ENCODE results near the gene IL1A.

IL1A gene

DNA sequence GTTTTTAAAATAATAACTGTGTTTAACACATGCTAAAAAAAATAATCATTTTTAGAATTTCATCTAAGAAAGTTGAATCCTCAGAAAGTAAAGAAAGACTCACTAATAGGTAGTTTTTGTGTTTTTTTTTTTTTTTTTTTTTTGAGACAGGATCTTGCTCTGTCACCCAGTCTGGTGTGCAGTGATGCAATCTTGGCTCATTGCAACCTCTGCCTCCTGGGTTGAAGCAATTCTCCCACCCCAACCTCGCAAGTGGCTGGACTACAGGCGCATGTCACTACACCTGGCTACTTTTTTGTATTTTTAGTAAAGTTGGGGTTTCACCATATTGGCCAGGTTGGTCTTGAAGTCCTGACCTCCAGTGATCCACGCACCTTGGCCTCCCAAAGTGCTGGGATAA, 27.0 kb downstream of the IL1A start:
- DNase-seq, result no peak

DNA sequence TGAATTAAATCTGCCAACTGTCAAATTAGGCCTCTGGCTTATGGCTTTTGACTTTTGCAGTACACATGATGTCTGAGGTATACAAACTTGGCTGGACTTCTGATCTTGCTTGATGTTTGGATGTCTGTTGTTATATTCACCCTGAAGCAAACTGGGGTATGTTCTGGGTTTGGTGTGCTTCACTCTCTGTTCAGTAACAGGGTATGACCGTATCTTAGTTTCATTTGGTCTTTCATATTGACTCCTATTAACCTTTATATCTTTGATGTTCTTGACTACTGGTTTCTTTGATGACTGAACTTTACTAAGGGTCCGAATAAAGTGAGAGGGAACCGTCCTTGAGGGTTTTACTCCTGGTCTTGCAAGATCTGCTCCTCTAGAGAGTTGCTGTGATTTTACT, 28.1 kb downstream of the IL1A start:
- DNase-seq, result no peak

DNA sequence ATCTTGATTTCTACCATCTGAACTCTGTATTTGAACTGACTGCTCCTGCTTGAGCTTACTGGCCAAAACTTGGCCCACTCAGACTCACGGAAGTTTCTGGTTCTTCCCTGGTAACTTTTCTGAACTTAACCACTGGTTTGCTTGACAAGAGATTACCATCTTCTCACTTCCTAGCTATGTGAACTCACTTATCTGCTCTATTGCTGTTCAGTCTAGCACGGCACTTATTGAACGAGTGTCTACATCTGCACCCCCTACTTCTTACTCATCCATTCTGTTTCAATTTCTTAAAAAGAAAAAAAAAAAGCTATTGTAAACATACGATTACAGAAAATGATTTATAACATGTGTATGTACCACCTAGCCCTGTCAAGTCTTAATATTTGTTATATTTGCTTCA, 28.8 kb downstream of the IL1A start:
- DNase-seq, result no peak

DNA sequence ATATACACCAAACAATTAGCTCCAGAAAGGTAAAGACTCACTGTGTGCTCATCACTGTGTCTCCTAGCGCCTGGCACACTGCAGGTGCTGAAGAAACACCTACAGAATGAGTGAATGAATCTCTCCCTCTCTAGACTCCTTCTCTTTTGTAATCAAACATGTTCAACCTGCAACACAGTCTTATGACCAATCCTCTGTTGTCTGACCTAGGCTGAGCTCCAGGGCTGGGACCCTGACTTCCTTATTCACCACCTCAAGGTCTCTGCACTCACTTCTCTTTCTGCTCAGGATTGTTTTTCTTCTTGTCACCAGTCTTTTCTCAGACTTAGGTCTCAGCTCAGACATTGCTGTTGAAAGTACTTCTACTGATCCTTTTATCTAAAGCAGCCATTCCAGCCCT, 29.7 kb downstream of the IL1A start:
- DNase-seq, result no peak

DNA sequence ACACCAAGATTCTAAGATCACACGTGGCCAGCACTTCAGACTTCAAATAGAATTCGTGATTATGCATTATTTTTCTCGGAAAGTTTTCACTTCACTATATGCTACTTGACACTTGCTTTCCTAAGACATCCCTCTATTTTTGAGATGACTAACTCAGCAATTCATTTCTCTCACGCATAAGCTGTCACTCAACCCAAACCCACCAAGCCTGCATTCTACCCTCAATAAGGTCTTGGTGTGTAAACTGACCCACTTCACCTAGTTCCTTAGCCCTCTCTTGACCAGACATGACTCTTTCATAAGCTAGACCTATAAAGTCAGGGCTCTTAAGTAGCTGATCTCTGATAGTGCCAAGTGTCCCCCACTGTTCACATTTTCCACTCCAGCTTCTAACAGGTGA, 31.6 kb downstream of the IL1A start:
- DNase-seq, result no peak

DNA sequence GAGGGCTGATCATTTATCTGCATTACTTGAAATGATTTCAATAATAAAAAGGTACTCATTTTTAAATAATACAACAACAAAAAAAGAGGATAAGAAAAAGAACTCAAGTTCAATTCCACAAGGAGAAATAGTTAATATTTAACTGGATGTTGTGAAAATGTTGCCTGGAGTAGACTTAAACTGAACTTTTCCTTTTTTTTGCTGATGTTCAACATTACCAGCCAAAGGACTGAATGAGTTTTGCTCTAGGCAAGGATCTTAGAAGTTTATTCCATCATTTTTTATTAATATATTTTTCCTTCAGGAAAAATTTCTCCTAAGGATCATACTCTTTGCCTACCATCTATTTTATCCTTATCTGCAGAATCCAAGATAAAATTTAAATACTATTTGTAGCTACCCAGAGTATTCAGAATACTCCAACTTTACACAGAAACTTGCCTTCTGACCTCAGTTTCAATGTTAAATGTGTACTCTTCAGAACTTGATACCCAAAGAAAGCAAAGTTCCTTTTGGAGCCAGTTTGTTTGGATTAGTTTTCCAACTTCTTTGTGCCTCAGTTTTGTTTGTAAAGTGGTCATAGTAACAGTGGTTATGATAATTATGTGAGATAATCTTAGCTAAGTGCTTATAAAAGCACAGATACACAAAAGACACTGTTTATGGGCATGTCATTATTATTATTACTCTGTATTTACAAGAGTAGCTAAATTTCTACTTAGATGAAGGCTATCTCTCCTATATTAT, 32.7 kb downstream of the IL1A start:
- DNase-seq, result no peak

DNA sequence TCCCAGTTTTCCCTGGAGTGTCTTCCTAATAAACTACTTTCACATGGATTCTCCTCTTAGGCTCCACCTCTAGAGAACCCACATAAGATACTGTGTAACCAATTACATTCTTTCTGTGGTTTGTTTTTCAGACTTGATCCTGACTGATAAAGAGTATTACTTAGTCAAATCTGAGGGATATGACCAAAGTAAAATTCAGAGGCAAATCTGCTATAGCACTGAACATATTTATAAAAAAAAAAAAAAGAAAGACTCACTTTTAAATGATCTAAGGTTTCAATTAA, 33.8 kb downstream of the IL1A start:
- DNase-seq, result no peak

DNA sequence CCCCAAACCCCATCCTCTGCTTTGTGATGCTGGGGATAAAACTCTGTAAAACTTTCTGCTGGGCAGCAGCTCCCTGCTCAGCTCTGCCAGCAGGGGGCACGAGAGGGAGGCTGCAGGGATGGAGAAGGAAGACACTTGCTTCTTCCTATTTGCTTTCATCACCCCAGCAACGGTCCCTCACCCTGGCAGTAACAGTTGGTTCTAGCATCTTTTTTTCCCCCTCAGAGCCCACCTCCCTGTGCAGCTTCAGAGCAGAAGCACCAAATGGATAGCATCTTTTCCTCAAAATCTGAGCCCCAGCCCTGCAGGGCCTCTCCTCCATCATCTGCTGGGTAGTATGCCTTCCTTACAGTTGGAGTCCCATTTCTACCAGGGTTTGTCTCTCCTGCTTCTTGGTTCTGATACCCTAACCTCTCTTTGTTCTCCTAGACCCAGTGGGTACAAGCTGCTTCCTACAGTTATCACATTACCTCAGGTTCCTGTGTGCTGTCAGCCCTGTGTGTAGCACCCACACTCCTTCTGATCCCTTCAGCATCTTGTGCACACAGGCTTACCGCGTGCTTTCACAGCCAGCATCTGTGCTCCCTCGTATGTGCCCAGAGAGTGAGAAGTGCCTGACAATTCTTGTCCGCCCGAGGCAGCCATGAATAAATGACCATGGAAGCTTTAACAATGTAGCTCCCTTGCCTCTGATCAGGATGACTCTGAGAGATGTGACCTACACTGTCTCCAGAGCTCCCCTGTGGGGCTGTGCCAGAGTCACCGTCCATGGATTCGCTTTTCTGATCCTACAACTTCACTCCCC, 34.3 kb downstream of the IL1A start:
- DNase-seq, result peak; percentile 39

DNA sequence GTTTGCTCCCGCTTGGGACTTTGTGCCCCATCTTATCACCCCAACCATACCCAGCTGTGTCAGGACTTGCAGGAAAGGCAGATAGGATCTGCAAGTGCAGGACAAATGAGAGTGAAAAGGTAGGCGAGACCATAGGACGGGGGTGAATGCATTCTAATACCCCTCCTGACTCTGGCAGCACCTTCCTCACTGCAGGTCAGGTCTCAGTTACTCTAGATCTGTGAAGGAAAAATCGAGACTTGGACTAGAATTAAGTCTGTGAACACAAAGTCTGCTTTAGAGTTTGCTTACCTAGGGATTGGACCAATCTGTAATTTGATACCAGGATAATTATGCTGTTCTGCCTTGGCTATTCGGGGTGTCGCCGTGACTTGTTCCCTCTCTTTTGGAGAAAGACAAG, 43.8 kb downstream of the IL1A start:
- no peak for DNase-seq

DNA sequence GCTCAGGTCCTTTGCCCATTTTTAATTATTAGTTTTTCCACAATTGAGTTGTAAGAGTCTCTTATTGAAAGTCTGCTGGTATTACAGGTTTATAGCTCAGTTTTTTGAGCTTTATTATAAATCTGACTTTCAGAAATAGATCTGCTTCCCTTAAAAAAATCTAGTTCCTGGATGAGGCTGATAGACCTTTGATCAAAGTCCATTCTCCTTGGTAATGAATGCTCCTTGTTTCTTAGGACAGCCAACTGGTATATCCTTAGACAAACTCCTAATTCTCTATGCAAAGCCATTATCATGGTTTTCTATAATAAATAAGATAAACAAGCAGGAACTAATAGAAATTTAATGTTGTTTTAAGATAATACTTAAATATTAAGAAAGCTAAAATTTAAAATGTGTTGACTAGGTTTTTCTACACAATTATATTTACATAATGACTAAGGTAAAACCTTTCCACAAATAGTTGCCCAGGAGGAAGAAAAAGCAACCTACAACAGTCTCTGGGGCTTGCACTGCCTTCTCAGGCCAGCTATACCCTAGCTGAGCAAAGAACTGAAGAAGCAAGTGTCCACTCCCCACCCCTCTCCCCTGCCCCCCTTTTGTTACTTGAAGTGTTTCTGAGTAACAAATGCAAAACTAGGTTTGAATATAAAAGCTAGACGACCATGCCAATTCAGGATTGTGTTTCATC, 46.6 kb downstream of the IL1A start:
- DNase-seq, result no peak

DNA sequence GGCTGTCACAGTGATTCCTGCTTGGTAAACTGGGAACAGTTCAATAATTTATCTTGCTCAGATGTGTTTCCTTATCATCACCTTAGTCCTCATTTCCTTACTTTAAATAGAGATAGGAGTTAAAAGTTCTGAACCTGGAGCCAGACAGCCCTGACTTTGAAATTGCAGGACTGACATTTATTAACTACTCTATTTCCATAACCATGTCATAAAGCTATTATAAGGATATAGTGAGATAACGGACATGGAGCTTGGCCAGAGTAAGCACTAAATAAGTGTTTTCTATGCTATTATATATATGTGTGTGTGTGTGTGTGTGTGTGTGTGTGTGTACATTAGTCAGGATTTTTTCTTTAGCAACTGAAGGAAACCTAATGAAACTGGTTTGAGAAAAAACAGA, 50.4 kb downstream of the IL1A start:
- no peak for DNase-seq

DNA sequence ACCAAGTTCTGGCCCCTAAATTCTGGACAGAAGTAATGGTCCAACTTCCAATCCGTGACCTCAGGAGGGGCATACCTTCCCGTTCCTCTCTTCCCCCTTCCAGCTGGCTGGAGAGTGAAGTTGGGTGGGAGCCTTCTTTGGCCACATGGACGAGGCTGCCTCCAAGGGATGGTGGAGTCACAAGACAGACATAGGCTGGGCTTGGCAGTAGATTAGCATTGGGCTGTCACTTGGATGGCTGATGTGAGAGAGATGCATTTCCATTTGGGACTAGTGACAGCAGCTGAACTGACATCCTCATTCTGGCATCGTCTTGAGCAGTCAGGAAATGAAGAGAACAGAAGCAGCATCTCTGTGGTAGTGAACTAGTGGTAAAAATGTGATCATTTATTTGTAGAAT, 50.8 kb downstream of the IL1A start:
- no peak for DNase-seq

DNA sequence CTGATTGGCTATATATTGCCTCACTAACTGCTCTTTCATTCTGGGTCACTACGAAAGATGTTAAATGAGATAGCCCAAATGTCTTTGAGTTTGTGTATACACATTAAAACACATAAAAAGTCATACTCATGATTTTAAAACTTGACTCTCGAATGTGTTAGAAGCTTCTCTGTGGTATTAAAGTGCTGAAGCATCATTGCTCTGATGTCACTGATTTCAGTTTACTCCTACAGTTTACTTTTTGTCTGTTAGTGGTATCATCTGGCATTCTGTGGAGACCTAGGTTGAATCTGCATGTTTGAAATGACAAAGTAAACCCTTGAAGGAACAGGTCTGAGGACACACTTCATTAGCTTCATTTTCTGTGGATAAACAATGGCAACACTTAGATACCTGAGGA, 52.8 kb downstream of the IL1A start:
- DNase-seq, result no peak

DNA sequence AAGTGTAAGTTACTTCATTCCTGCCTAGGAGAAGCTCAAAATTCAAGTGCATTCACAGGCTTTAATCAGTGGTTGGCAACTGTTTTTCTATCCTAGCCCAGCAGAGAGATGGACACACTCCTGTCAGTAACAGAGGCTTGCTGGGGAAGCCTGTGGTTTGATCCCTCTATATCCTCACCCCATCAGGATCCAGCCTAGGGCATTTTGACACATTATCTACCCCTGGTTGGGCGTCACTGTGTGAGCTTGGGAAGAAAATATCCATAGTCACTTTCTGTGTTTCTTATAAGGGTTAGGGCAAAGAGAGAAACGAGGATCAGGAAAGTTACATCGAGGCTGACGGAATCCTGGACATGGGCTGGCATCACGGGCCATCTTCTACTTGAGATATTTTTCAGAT, 53.5 kb downstream of the IL1A start:
- DNase-seq, result no peak

DNA sequence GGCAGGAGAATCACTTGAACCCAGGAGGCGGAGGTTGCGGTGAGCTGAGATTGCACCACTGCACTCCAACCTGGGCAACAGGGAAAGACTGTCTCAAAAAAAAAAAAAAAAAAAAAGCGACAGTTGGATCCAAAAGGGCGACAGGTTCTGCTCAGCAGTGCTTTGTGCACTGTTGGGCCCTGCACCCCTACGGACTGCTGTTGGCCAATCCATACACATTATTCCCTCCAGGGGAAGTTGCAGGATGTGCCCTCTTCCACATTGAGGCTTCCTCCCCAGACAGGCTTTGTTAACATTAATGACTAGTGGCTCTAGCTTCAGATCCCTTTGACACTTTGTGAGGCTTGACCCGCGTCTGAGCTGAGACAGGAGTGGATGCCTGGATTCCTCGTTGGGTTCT, 54.1 kb downstream of the IL1A start:
- DNase-seq, result no peak

DNA sequence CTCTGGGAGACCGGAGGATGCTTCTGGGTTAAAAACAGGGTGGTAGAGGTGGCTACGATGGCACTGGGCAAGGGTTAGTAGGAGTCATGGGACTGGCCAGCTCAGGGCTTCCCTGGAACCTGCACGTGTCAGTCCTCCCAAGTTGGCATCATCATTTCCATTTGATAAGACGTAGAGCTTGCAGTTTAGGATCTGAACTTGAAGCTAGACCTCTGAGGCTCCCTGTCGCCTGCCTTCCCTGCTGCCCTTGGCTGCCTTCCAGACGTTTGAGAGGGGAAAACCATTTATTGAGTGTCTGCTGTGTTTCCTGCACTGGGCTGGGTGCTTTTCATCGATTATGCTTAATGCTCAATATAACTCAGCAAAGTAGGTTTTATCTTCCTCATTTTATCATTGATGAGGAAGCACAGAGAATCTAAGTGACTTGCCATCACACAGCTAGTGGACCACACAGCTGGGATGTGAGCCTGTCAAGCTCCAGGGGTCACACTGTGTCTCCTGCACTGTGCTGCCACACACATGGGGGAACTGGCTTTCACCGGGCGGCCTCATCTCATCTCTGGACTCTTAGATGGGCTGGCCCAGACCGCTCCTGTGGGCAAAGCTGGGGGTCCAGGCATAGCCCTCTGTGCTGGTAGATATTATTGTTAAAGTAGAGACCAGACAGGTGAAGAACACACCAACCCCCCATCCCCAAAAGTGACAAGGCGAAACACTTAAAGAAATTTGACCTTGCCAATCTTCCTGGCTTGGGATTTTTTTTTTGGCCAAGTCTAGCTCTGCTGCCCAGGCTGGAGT, 55.7 kb downstream of the IL1A start:
- DNase-seq, result no peak

DNA sequence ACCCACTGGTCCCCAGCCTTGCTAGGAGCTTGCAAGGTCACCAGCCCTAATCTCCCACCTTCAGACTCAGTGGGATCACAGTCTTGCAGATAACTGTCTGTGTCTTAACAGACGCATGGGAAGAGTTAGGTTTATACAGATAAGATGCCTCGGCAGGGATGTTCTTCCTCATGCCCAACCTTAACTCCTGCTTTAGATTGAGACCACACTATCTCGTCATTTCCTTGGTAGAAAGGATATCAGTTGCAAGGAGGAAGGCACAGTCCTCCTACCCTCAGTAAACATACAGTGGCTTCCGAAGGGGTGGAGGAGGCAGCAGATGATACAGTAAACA, 56.3 kb downstream of the IL1A start:
- DNase-seq, result no peak

DNA sequence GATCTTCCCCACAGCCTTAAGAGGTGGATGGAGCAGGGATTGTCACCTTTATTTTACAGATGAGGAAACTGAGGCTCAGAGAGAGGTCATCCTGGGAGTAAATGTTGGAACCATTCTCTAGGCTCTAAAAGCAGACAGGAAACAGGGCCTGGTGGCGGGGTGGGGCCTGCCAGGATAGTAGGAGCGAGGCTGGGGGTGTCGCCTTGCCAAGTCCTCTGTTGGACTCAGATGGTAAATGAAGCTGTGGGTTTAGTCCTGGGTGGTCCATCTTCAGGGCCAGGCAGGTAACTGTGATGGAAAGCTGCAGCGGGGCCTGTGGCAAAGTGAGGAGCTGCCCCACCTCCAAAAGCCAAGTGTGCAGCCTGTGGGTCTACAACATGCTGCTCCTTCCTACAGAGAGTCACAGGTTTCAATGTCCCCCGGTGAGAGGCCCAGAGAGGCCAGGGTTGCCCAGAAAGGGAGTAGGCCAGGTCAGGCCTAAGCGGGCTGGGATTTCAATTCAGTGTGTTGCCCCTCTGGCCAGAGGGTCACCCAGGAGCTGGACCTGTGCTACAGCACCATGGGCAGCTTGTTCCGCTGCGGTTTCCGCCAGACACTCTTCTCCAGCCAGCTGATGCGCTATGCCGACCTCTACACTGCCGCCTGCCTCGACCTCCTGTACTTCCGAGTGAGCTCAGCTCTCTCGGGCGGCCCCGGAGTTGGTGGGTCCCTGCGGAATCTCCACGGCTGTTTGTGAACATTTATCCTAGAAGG, 56.8 kb downstream of the IL1A start:
- no peak for DNase-seq

DNA sequence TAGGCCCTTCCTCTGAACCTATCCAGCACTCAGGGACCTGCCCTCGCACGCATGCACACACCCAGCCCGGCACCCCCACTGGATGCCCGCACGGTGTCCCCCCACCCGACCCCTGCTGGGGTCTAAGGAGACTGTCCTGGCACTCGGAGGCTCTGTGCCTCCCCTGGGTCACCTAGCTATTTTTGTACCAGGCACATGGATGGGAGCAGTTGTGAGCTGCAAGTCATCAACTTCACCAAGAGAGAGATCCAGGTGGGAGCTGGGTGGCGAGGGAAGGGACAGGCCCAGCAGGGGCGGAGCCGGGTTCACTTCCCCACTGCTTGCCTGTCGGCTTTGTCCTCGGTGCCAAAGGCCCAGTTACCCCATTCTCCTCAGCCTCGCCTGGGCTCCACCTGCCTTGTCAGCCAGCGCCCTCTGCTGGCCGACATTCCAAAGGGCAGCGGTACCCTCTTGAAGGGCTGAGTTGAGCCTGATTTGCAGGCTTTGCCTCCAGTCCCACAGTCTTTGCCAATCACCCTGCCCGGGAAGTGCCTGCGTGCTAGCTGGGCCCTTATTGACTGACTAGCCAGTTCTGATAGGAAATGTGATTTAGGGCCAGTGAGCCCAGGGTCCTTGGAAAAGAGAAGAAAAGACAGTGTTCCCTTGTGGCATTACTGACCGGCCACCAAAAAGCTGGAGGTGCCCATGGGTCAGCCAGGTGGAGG, 57.7 kb downstream of the IL1A start:
- peak; percentile 84 for DNase-seq

DNA sequence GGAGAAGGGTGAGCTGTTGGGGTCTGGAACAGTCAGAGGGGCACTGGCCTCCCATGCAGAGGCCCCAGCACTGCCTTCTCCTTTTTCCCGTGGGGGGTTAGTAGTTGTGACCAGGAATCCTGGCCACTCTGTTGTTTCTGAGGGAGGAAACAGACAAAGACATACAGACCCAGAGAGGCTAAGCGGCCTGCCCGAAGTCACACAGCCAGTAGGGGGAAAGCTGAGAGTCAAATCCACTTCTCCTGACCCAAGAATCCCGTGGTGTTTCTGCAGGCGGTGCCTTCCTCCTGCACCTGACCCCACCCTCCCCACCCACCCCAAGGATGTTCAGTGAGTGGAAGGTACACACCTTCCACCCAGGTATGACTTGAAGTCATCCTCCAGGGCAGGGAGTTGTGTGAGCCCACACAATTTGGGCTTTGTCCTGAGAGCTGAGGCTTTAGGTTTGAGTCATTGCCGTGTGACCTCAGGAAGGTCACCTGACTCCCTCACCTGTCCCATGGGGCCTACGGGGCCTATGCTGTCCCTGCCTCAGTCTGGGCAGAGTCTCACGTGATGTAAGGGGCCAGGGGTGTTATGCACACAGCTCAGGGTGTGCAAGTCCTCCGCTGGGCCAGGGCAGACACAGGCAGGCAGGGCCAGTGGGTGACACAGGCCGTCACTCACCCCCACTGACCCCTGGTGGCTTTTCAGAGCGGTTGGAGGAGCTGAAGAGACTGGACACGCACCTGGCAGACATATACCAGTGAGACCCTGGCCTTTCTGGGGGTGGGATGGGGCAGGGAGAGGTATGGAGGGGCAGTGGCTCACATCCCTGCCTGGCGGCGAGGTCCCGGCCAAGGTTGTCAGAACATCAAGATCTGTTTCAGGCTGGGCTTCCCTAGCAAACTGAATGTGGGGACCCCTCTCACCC, 58.5 kb downstream of the IL1A start:
- no peak for DNase-seq

All from NCI-H1694 treated with DMSO at 0.1 percent for 48 hours (cell line).